Esophagus muscularis mucosa (tissue), 4 donors: Measurements from ENCODE around the gene KARS1.

ENCODE experiments used
- CTCF ChIP-seq, 3 experiments: fragments of 200-600 bp in 2 of 3; fragments of 450-650 bp in 1 of 3; sonication (generic) in 2 of 3; IDR thresholded peaks; one replicate each; pipeline ENCODE4 v1.5.1; 2017 to 2019; ENCODE audit warnings: antibody characterized with exemption in 3 of 3, mild to moderate bottlenecking in 2 of 3, moderate library complexity in 1 of 3
- EP300 ChIP-seq: sonication (generic); formaldehyde crosslinking; IDR thresholded peaks from one replicate; pipeline ENCODE4 v1.6.1; 2017; ENCODE audit warnings: antibody characterized with exemption
- POLR2A ChIP-seq: fragments of 450-650 bp; IDR thresholded peaks from one replicate; pipeline ENCODE4 v1.6.1; 2017; ENCODE audit warnings: antibody characterized with exemption, moderate library complexity, mild to moderate bottlenecking, low read depth
- POLR2AphosphoS5 ChIP-seq, 2 donors: sonication (generic); formaldehyde crosslinking; IDR thresholded peaks; one replicate each; pipeline ENCODE4 v1.6.1; 2017; ENCODE audit warnings: antibody characterized with exemption in 2 of 2

GRCh38 chr16:75599452-75600277 is 47.8 kb downstream of the KARS1 start:
- TF ChIP-seq CTCF (IDR thresholded peaks at IDR 0.05) (no peak), POLR2AphosphoS5 (IDR thresholded peaks at IDR 0.05) (no peak), POLR2A (no peak), EP300 (no peak)
